ENCODE data around the gene DAG1.

DNA sequence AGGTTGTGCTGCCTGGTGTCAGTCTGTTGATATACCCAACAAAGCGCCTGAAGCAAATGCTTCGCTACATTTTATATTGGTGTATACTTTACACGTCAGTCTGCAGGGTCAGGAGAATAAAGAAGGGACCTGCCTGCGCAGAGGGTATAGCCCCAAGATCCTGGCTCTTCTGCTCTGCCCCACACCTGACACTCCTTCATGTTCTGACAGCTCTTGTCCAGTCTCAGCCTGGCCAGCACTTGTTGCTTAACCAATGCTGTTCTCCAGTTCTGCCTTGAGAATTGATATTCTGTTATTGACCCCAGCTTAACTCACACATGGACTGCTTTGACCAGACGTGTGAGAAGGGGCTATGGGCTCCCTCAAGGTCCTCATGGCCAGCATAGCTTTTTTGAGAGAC lies 48.4 kb downstream of the DAG1 start:
- TF ChIP-seq, protein P1, sequence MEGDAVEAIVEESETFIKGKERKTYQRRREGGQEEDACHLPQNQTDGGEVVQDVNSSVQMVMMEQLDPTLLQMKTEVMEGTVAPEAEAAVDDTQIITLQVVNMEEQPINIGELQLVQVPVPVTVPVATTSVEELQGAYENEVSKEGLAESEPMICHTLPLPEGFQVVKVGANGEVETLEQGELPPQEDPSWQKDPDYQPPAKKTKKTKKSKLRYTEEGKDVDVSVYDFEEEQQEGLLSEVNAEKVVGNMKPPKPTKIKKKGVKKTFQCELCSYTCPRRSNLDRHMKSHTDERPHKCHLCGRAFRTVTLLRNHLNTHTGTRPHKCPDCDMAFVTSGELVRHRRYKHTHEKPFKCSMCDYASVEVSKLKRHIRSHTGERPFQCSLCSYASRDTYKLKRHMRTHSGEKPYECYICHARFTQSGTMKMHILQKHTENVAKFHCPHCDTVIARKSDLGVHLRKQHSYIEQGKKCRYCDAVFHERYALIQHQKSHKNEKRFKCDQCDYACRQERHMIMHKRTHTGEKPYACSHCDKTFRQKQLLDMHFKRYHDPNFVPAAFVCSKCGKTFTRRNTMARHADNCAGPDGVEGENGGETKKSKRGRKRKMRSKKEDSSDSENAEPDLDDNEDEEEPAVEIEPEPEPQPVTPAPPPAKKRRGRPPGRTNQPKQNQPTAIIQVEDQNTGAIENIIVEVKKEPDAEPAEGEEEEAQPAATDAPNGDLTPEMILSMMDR (IDR thresholded peaks at IDR 0.05), result no peak
- TF ChIP-seq POLR2A (IDR thresholded peaks at IDR 0.05) (no peak), EP300 (IDR thresholded peaks at IDR 0.05; ENCODE audit: low read depth) (no peak)

All from transverse colon (tissue), 3 donors.